Activated B cell treated with CpG ODN at 0.5 μM for 24 hours (primary cell): ENCODE measurements around the gene ZNF224. TPM values are rescaled to one million over a fixed set of nuclear protein-coding genes. Genes with fewer than 3 reads are reported as not detected.

Experiments used
- ATAC-seq: fragments of 200-7000 bp; cut with Tn5 transposase; one replicate; pipeline ENCODE4 v1.10.0; 2021; ENCODE audit warnings: low read depth, mild to moderate bottlenecking, moderate library complexity
- CTCF ChIA-PET: fragments of 350-600 bp; sonication (Branson Sonifier 250); formaldehyde crosslinking; loops from one replicate; lab custom pipeline; 2021; ENCODE audit warnings: antibody characterized with exemption; lab: Charles Lee
- POLR2A ChIA-PET: fragments of 350-600 bp; sonication (Branson Sonifier 250); formaldehyde crosslinking; loops from one replicate; lab custom pipeline; 2021; ENCODE audit warnings: antibody characterized with exemption; lab: Charles Lee
- DNase-seq: peaks from one replicate; pipeline ENCODE4 v3.0.0; 2022
- H3K27ac Mint-ChIP-seq: one replicate; pipeline ENCODE4 v1.8.0; 2020; ENCODE audit warnings: mixed read lengths
- H3K27me3 Mint-ChIP-seq: one replicate; pipeline ENCODE4 v1.8.0; 2021; ENCODE audit warnings: mixed read lengths
- H3K36me3 Mint-ChIP-seq: one replicate; pipeline ENCODE4 v1.8.0; 2021; ENCODE audit warnings: low read depth, mixed read lengths
- H3K4me1 Mint-ChIP-seq: one replicate; pipeline ENCODE4 v1.8.0; 2021; ENCODE audit warnings: mixed read lengths
- H3K4me3 Mint-ChIP-seq: one replicate; pipeline ENCODE4 v1.8.0; 2020; ENCODE audit warnings: mild to moderate bottlenecking, mixed read lengths
- H3K9me3 Mint-ChIP-seq: one replicate; pipeline ENCODE4 v1.8.0; 2020; ENCODE audit warnings: mixed read lengths
- CTCF ChIP-seq: fragments of 200-600 bp; IDR thresholded peaks from one replicate; pipeline ENCODE4 v1.8.0; 2022; ENCODE audit warnings: antibody characterized with exemption, mild to moderate bottlenecking
- intact Hi-C: fragments of 100-400 bp; cut with micrococcal nuclease; formaldehyde crosslinking; loops from one replicate; pipeline ENCODE4 v1.15.1; 2024
- total RNA-seq: library from RNA; stranded (reverse); gene quantifications from 2 replicates; pipeline ENCODE4 v1.2.3, GENCODE V29; 2022

Gene ZNF224
- total RNA-seq, 1 donor from 2014 or later, result 53.3 TPM

- CTCF ChIA-PET, result interaction anchor here (1.0 kb wide), 1 partner anchor 22 kb away, joined by 4 read pairs; no protein-coding TSS in a partner anchor
- TF ChIP-seq CTCF, result no peak
- intact Hi-C loops, result loop anchor here (1.0 to 2.0 kb wide), 7 partner anchors 21 to 137 kb away; partner anchors contain the start of genes ZNF222, ZNF224, ZNF225 and ZNF226
- H3K4me1 Mint-ChIP-seq, result peaks cover 26% of the 10 kb centered on the region
- H3K27me3 Mint-ChIP-seq, result peaks cover 1% of the 10 kb centered on the region
- ATAC-seq (peak; percentile 5), DNase-seq (no peak)
- POLR2A ChIA-PET, result interaction anchor here (0.6 to 1.4 kb wide), 4 partner anchors 22 to 138 kb away, joined by 3 to 6 read pairs (median 4); partner anchors contain the start of genes ZNF224, ZNF230 and ZNF45
- peaks cover 32% of the 10 kb centered on the region for H3K36me3 Mint-ChIP-seq
- H3K27ac Mint-ChIP-seq, result no peak overlapping the region
- peaks cover 22% of the 10 kb centered on the region for H3K9me3 Mint-ChIP-seq
- peak overlapping the region; percentile 94 for H3K4me3 Mint-ChIP-seq
Observed at GRCh38 chr19:44072543-44073401, 21.4 kb upstream of the ZNF224 start.

GRCh38 chr19:44076325-44076724 lies 17.8 kb upstream of the ZNF224 start:
- ATAC-seq (no peak), DNase-seq (no peak)
- POLR2A ChIA-PET, result no interaction called here
- peaks cover 33% of the 10 kb centered on the region for H3K36me3 Mint-ChIP-seq
- H3K27me3 Mint-ChIP-seq, result no peaks in the 10 kb centered on the region
- H3K4me3 Mint-ChIP-seq, result no peak overlapping the region
- peaks cover 21% of the 10 kb centered on the region for H3K4me1 Mint-ChIP-seq
- CTCF ChIA-PET, result no interaction called here
- H3K9me3 Mint-ChIP-seq, result peaks cover 6% of the 10 kb centered on the region
- H3K27ac Mint-ChIP-seq, result no peak overlapping the region
- intact Hi-C loops, result no loop called here
- TF ChIP-seq CTCF, result no peak

- peaks cover 14% of the 10 kb centered on the region for H3K4me1 Mint-ChIP-seq
- no peak overlapping the region for H3K27ac Mint-ChIP-seq
- no peaks in the 10 kb centered on the region for H3K9me3 Mint-ChIP-seq
- POLR2A ChIA-PET, result no interaction called here
- ATAC-seq, result no peak
- intact Hi-C loops, result loop anchor here (5.0 kb wide), 1 partner anchor 310 kb away; the partner anchor contains the start of gene ZNF285
- CTCF ChIA-PET, result no interaction called here
- DNase-seq, result no peak
- no peak for TF ChIP-seq CTCF
- H3K36me3 Mint-ChIP-seq, result peaks cover 29% of the 10 kb centered on the region
- no peak overlapping the region for H3K4me3 Mint-ChIP-seq
- H3K27me3 Mint-ChIP-seq, result no peaks in the 10 kb centered on the region
Observed at GRCh38 chr19:44092108-44092507, 2.1 kb upstream of the ZNF224 start.

GRCh38 chr19:44107751-44108150 lies 13.6 kb downstream of the ZNF224 start:
- Mint-ChIP-seq H3K4me1 (peaks cover 9% of the 10 kb centered on the region), H3K36me3 (peaks cover 62% of the 10 kb centered on the region), H3K27me3 (no peaks in the 10 kb centered on the region), H3K4me3 (no peak overlapping the region), H3K27ac (no peak overlapping the region), H3K9me3 (peaks cover 46% of the 10 kb centered on the region)
- intact Hi-C loops, result no loop called here
- DNase-seq (no peak), ATAC-seq (no peak)
- ChIA-PET CTCF (no interaction called here), POLR2A (no interaction called here)
- no peak for TF ChIP-seq CTCF

GRCh38 chr19:44109458-44109857 lies 15.3 kb downstream of the ZNF224 start:
- peaks cover 51% of the 10 kb centered on the region for H3K36me3 Mint-ChIP-seq
- no peak for TF ChIP-seq CTCF
- ChIA-PET POLR2A (no interaction called here), CTCF (no interaction called here)
- intact Hi-C loops, result no loop called here
- H3K4me3 Mint-ChIP-seq, result no peak overlapping the region
- H3K27me3 Mint-ChIP-seq, result no peaks in the 10 kb centered on the region
- peaks cover 21% of the 10 kb centered on the region for H3K4me1 Mint-ChIP-seq
- no peak overlapping the region for H3K27ac Mint-ChIP-seq
- peaks cover 38% of the 10 kb centered on the region for H3K9me3 Mint-ChIP-seq
- no peak for ATAC-seq
- DNase-seq, result no peak
